Spleen (tissue), 7 donors: Measurements from ENCODE around the gene AUH.

Experiments used
- POLR2A ChIP-seq, 3 donors: fragments of 450-650 bp; IDR thresholded peaks; one replicate each; pipeline ENCODE4 v1.5.1; 2017; ENCODE audit warnings: antibody characterized with exemption in 3 of 3, mild to moderate bottlenecking in 1 of 3
- POLR2AphosphoS5 ChIP-seq, 3 donors: sonication (generic); formaldehyde crosslinking; IDR thresholded peaks; one replicate each; pipeline ENCODE4 v1.5.1; 2017; ENCODE audit warnings: antibody characterized with exemption in 3 of 3
- TF ChIP-seq, protein P1 (sequence below), 11 experiments: fragments of 200-600 bp in 7 of 11; fragments of 450-650 bp in 4 of 11; sonication (generic) in 4 of 11; IDR thresholded peaks in 8 of 11; conservative IDR thresholded peaks in 3 of 11; 1 replicate in 7 of 11; 2 replicates in 4 of 11; pipeline versions ENCODE4 v1.4.0 to v1.8.0; 2016 to 2021; ENCODE audit warnings: antibody characterized with exemption in 11 of 11, inconsistent platforms in 4 of 11, mild to moderate bottlenecking in 1 of 11
- donor health status: DM: no; HTN: no; CAD: no; lungs with moderate emphysema.
- donor health status: DM: no; HTN: no; CAD: no.
- donor health status: DM: no; HTN: no; CAD: no.

DNA sequence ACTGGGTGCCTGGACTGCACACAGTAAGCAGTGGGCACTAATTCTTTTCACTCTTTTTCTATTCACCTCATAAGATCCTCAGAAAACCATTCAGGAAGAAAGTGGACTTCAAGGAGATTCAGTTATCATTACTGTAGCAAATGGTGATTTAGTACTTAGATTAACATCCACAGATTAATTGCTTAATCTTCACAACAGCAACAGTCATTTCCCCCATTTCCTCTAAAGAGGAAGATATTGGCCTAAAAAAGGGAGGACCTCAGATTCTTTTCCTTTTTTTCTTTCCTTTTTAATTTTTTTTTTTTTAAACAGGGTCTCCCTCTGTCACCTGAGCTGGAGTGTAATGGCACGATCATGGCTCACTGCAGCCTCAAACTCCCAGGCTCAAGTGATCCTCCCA is 64.4 kb downstream of the AUH start:
- TF ChIP-seq, protein P1, sequence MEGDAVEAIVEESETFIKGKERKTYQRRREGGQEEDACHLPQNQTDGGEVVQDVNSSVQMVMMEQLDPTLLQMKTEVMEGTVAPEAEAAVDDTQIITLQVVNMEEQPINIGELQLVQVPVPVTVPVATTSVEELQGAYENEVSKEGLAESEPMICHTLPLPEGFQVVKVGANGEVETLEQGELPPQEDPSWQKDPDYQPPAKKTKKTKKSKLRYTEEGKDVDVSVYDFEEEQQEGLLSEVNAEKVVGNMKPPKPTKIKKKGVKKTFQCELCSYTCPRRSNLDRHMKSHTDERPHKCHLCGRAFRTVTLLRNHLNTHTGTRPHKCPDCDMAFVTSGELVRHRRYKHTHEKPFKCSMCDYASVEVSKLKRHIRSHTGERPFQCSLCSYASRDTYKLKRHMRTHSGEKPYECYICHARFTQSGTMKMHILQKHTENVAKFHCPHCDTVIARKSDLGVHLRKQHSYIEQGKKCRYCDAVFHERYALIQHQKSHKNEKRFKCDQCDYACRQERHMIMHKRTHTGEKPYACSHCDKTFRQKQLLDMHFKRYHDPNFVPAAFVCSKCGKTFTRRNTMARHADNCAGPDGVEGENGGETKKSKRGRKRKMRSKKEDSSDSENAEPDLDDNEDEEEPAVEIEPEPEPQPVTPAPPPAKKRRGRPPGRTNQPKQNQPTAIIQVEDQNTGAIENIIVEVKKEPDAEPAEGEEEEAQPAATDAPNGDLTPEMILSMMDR (IDR thresholded peaks at IDR 0.05 in 8 of 11, conservative IDR thresholded peaks at IDR 0.05 in 3 of 11) = no peak
- no peak for TF ChIP-seq POLR2A (IDR thresholded peaks at IDR 0.05)
- no peak for TF ChIP-seq POLR2AphosphoS5 (IDR thresholded peaks at IDR 0.05)
